Activated naive CD4-positive, alpha-beta T cell treated with anti-CD3 and anti-CD28 coated beads for 36 hours (primary cell): ENCODE data around the gene FMO4. TPM values are rescaled to one million over a fixed set of nuclear protein-coding genes. Genes with fewer than 3 reads are reported as not detected.

Experiments used
- CTCF ChIA-PET: fragments of 350-600 bp; sonication (Branson Sonifier 250); formaldehyde crosslinking; loops from one replicate; lab custom pipeline; 2021; ENCODE audit warnings: antibody characterized with exemption; lab: Charles Lee
- DNase-seq: peaks from one replicate; pipeline ENCODE4 v3.0.0-alpha.2; 2020
- H3K27ac Mint-ChIP-seq: one replicate; pipeline ENCODE4 v1.8.0; 2021; ENCODE audit warnings: mild to moderate bottlenecking, mixed read lengths
- H3K27me3 Mint-ChIP-seq: one replicate; pipeline ENCODE4 v1.8.0; 2021; ENCODE audit warnings: low read depth, mixed read lengths
- H3K36me3 Mint-ChIP-seq: one replicate; pipeline ENCODE4 v1.8.0; 2021; ENCODE audit warnings: low read depth, mixed read lengths
- H3K4me1 Mint-ChIP-seq: one replicate; pipeline ENCODE4 v1.8.0; 2021; ENCODE audit warnings: low read depth, mixed read lengths
- H3K4me3 Mint-ChIP-seq: one replicate; pipeline ENCODE4 v1.8.0; 2021; ENCODE audit warnings: mild to moderate bottlenecking, moderate library complexity, mixed read lengths
- H3K9me3 Mint-ChIP-seq: one replicate; pipeline ENCODE4 v1.8.0; 2021; ENCODE audit warnings: mixed read lengths
- intact Hi-C: fragments of 100-400 bp; cut with micrococcal nuclease; formaldehyde crosslinking; loops from one replicate; pipeline ENCODE4 v1.15.1; 2023
- total RNA-seq, 2 experiments: library from RNA; stranded (reverse); gene quantifications; one replicate each; pipeline ENCODE4 v1.2.3, GENCODE V29; 2021

The FMO4 gene, protein sequence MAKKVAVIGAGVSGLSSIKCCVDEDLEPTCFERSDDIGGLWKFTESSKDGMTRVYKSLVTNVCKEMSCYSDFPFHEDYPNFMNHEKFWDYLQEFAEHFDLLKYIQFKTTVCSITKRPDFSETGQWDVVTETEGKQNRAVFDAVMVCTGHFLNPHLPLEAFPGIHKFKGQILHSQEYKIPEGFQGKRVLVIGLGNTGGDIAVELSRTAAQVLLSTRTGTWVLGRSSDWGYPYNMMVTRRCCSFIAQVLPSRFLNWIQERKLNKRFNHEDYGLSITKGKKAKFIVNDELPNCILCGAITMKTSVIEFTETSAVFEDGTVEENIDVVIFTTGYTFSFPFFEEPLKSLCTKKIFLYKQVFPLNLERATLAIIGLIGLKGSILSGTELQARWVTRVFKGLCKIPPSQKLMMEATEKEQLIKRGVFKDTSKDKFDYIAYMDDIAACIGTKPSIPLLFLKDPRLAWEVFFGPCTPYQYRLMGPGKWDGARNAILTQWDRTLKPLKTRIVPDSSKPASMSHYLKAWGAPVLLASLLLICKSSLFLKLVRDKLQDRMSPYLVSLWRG
- 1 to 10 TPM; 2.0 to 2.1 TPM for total RNA-seq

- CTCF ChIA-PET, result interaction anchor here (0.6 to 3.1 kb wide), 42 partner anchors 9 to 402 kb away, joined by 3 to 96 read pairs (median 4); partner anchors contain the start of genes FMO1 and PRRC2C
- intact Hi-C loops, result loop anchor here (1.0 to 10.0 kb wide), 20 partner anchors 27 to 1722 kb away; partner anchors contain the start of genes GORAB, KIFAP3, METTL13 and PRRC2C
- H3K27me3 Mint-ChIP-seq, result no peaks in the 10 kb centered on the region
- peak within 1 kb of the TSS; percentile 69 for H3K27ac Mint-ChIP-seq
- DNase-seq, result peak; percentile 92
- peaks cover 14% of the 10 kb centered on the region for H3K4me1 Mint-ChIP-seq
- H3K36me3 Mint-ChIP-seq, result no peaks in the 10 kb centered on the region
- H3K4me3 Mint-ChIP-seq, result peak within 1 kb of the TSS; percentile 71
- H3K9me3 Mint-ChIP-seq, result no peaks in the 10 kb centered on the region
Measured at GRCh38 chr1:171313835-171314320, at the start of gene FMO4. Gene FMO4, plus strand, starts transcription at chr1:171314183. Its CDS starts 5,643 bp downstream, at chr1:171319826.

GRCh38 chr1:171265686-171266085 is 48.3 kb upstream of the FMO4 start:
- Mint-ChIP-seq H3K9me3 (no peaks in the 10 kb centered on the region), H3K4me1 (no peaks in the 10 kb centered on the region), H3K27ac (no peak overlapping the region), H3K4me3 (no peak overlapping the region), H3K27me3 (peaks cover 5% of the 10 kb centered on the region), H3K36me3 (no peaks in the 10 kb centered on the region)
- intact Hi-C loops, result no loop called here
- CTCF ChIA-PET, result no interaction called here
- DNase-seq, result no peak

- no peak for DNase-seq
- Mint-ChIP-seq H3K4me1 (no peaks in the 10 kb centered on the region), H3K36me3 (no peaks in the 10 kb centered on the region), H3K4me3 (no peak overlapping the region), H3K27ac (no peak overlapping the region), H3K9me3 (no peaks in the 10 kb centered on the region), H3K27me3 (peaks cover 5% of the 10 kb centered on the region)
- CTCF ChIA-PET, result no interaction called here
- intact Hi-C loops, result no loop called here
Measured at GRCh38 chr1:171266930-171267329, 47.1 kb upstream of the FMO4 start.

GRCh38 chr1:171267391-171267790 is 46.6 kb upstream of the FMO4 start:
- Mint-ChIP-seq H3K9me3 (no peaks in the 10 kb centered on the region), H3K4me1 (no peaks in the 10 kb centered on the region), H3K27me3 (peaks cover 5% of the 10 kb centered on the region), H3K27ac (no peak overlapping the region), H3K4me3 (no peak overlapping the region), H3K36me3 (no peaks in the 10 kb centered on the region)
- CTCF ChIA-PET, result no interaction called here
- DNase-seq, result no peak
- intact Hi-C loops, result no loop called here

DNA sequence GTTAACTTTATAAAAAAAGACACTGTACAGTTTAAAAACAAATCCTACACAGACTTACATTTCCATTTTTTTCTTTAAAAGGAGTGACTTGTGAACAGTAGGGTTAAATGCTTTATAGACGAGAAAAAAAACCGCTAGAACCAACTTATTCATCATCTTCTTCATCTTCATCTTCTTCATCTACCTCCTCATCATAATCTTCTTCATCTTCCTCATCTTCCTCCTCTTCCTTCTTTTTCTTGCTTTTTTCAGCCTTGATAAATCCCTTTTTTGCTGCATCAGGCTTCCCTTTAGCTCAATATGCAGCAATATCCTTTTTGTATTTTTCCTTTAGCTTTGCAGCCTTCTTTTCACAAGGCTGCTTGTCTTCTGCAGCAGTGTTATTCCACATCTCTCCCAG is 43.2 kb upstream of the FMO4 start:
- no peaks in the 10 kb centered on the region for H3K4me1 Mint-ChIP-seq
- H3K9me3 Mint-ChIP-seq, result no peaks in the 10 kb centered on the region
- CTCF ChIA-PET, result no interaction called here
- intact Hi-C loops, result no loop called here
- H3K36me3 Mint-ChIP-seq, result no peaks in the 10 kb centered on the region
- no peak for DNase-seq
- peaks cover 8% of the 10 kb centered on the region for H3K27me3 Mint-ChIP-seq
- H3K27ac Mint-ChIP-seq, result no peak overlapping the region
- H3K4me3 Mint-ChIP-seq, result no peak overlapping the region

DNA sequence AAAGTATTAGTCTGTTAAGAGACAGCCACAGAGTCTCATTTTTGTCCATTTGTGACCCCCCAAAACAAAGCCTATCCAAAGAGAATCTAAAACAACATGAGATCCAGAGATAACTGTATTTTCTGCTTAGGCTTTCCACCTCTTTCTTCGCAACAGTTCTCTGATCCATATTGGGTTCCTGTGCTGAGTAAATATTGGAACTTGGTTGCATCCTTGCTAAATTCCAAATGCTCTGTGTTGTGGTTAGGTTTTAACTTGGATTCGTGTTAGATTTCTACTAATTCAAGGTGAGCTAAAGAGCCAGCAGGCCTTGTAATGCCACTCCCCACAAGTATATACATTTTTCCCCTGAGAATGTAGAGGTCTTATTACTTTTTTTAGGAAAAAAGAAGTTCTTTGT is 36.4 kb upstream of the FMO4 start:
- Mint-ChIP-seq H3K9me3 (no peaks in the 10 kb centered on the region), H3K36me3 (no peaks in the 10 kb centered on the region), H3K4me3 (no peak overlapping the region), H3K27ac (no peak overlapping the region), H3K27me3 (peaks cover 18% of the 10 kb centered on the region), H3K4me1 (no peaks in the 10 kb centered on the region)
- intact Hi-C loops, result no loop called here
- CTCF ChIA-PET, result interaction anchor here (0.6 kb wide), 1 partner anchor 84 kb away, joined by 4 read pairs; no protein-coding TSS in a partner anchor
- no peak for DNase-seq

GRCh38 chr1:171279234-171279633 is 34.7 kb upstream of the FMO4 start:
- no peaks in the 10 kb centered on the region for H3K9me3 Mint-ChIP-seq
- peaks cover 22% of the 10 kb centered on the region for H3K27me3 Mint-ChIP-seq
- CTCF ChIA-PET, result no interaction called here
- DNase-seq, result no peak
- intact Hi-C loops, result no loop called here
- no peaks in the 10 kb centered on the region for H3K36me3 Mint-ChIP-seq
- H3K4me3 Mint-ChIP-seq, result no peak overlapping the region
- H3K27ac Mint-ChIP-seq, result no peak overlapping the region
- H3K4me1 Mint-ChIP-seq, result no peaks in the 10 kb centered on the region

GRCh38 chr1:171279678-171280077 is 34.3 kb upstream of the FMO4 start:
- H3K27ac Mint-ChIP-seq, result no peak overlapping the region
- no peak overlapping the region for H3K4me3 Mint-ChIP-seq
- no peak for DNase-seq
- peaks cover 23% of the 10 kb centered on the region for H3K27me3 Mint-ChIP-seq
- H3K9me3 Mint-ChIP-seq, result no peaks in the 10 kb centered on the region
- no peaks in the 10 kb centered on the region for H3K4me1 Mint-ChIP-seq
- no peaks in the 10 kb centered on the region for H3K36me3 Mint-ChIP-seq
- intact Hi-C loops, result no loop called here
- CTCF ChIA-PET, result no interaction called here

- DNase-seq, result no peak
- H3K36me3 Mint-ChIP-seq, result no peaks in the 10 kb centered on the region
- CTCF ChIA-PET, result interaction anchor here (1.1 kb wide), 1 partner anchor 33 kb away, joined by 7 read pairs; the partner anchor contains the start of gene FMO4
- H3K27me3 Mint-ChIP-seq, result peaks cover 25% of the 10 kb centered on the region
- no peaks in the 10 kb centered on the region for H3K4me1 Mint-ChIP-seq
- intact Hi-C loops, result no loop called here
- no peak overlapping the region for H3K27ac Mint-ChIP-seq
- no peak overlapping the region for H3K4me3 Mint-ChIP-seq
- H3K9me3 Mint-ChIP-seq, result no peaks in the 10 kb centered on the region
Measured at GRCh38 chr1:171280599-171280998, 33.4 kb upstream of the FMO4 start.

- DNase-seq, result no peak
- CTCF ChIA-PET, result interaction anchor here (0.6 to 1.6 kb wide), 2 partner anchors 27 to 41 kb away, joined by 3 to 8 read pairs; partner anchors contain the start of gene FMO4
- H3K27me3 Mint-ChIP-seq, result peaks cover 13% of the 10 kb centered on the region
- intact Hi-C loops, result loop anchor here (2.0 kb wide), 1 partner anchor 29 kb away; the partner anchor contains the start of gene FMO4
- H3K4me3 Mint-ChIP-seq, result no peak overlapping the region
- H3K27ac Mint-ChIP-seq, result no peak overlapping the region
- no peaks in the 10 kb centered on the region for H3K4me1 Mint-ChIP-seq
- H3K9me3 Mint-ChIP-seq, result no peaks in the 10 kb centered on the region
- H3K36me3 Mint-ChIP-seq, result no peaks in the 10 kb centered on the region
Measured at GRCh38 chr1:171286032-171286705, 27.8 kb upstream of the FMO4 start.

DNA sequence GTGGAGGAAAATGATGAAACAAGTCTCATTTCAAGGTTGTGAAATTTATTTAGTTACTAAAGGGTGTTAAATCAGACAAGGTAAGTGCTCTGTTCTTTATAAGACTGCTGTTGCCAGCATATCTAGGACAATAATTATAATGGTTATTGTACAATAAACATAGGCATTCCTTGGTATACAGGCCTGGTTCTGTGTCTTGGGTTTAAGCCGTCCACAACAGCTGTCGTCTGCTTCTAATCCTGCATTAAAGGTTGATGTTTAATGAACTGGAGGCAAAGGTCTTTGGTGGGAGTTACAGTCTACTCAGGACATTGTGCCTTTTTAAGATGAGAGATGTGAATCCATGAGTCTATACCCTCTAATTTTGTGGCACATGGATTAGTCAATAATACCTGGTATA is 23.4 kb upstream of the FMO4 start:
- H3K36me3 Mint-ChIP-seq, result no peaks in the 10 kb centered on the region
- no peak overlapping the region for H3K4me3 Mint-ChIP-seq
- CTCF ChIA-PET, result no interaction called here
- DNase-seq, result no peak
- no peaks in the 10 kb centered on the region for H3K4me1 Mint-ChIP-seq
- peaks cover 6% of the 10 kb centered on the region for H3K27me3 Mint-ChIP-seq
- H3K27ac Mint-ChIP-seq, result no peak overlapping the region
- no peaks in the 10 kb centered on the region for H3K9me3 Mint-ChIP-seq
- intact Hi-C loops, result no loop called here

GRCh38 chr1:171292799-171293198 is 21.2 kb upstream of the FMO4 start:
- H3K9me3 Mint-ChIP-seq, result peaks cover under 1% of the 10 kb centered on the region
- H3K27ac Mint-ChIP-seq, result no peak overlapping the region
- peaks cover 11% of the 10 kb centered on the region for H3K27me3 Mint-ChIP-seq
- CTCF ChIA-PET, result interaction anchor here (1.7 kb wide), 1 partner anchor 21 kb away, joined by 8 read pairs; the partner anchor contains the start of gene FMO4
- no peaks in the 10 kb centered on the region for H3K36me3 Mint-ChIP-seq
- H3K4me3 Mint-ChIP-seq, result no peak overlapping the region
- intact Hi-C loops, result no loop called here
- H3K4me1 Mint-ChIP-seq, result no peaks in the 10 kb centered on the region
- DNase-seq, result no peak
